GM19023 (cell line): ENCODE data around the gene HOXD4.

ENCODE experiments used
- ATAC-seq: cut with Tn5 transposase; IDR thresholded peaks from one replicate; pipeline ENCODE4 v1.9.1; 2021; ENCODE audit warnings: mild to moderate bottlenecking, moderate library complexity; ENCODE audit not compliant: unreplicated experiment

Gene HOXD4

GRCh38 chr2:176187899-176188773 is 36.8 kb downstream of the HOXD4 start, which contains the start of gene HOXD1:
Gene HOXD1 (plus strand): TSS chr2:176188668. CDS start chr2:176188802, 134 bp downstream.
- no peak for ATAC-seq

GRCh38 chr2:176188774-176189680 is 37.7 kb downstream of the HOXD4 start:
- no peak for ATAC-seq

GRCh38 chr2:176189681-176190641 is 38.6 kb downstream of the HOXD4 start:
- no peak for ATAC-seq

GRCh38 chr2:176192351-176192750 is 41.0 kb downstream of the HOXD4 start:
- no peak for ATAC-seq

- no peak for ATAC-seq
Observed at GRCh38 chr2:176193048-176193447, 41.7 kb downstream of the HOXD4 start.

- no peak for ATAC-seq
Observed at GRCh38 chr2:176199902-176200301, 48.6 kb downstream of the HOXD4 start.

GRCh38 chr2:176200971-176201370 is 49.6 kb downstream of the HOXD4 start:
- no peak for ATAC-seq

GRCh38 chr2:176202491-176202890 is 51.1 kb downstream of the HOXD4 start:
- no peak for ATAC-seq
